Activated B cell treated with CpG ODN at 0.5 μM for 24 hours (primary cell): ENCODE results near the gene SOX5. TPM values are rescaled to one million over a fixed set of nuclear protein-coding genes. Genes with fewer than 3 reads are reported as not detected.

ENCODE experiments used
- ATAC-seq: fragments of 200-7000 bp; cut with Tn5 transposase; one replicate; pipeline ENCODE4 v1.10.0; 2021; ENCODE audit warnings: low read depth, mild to moderate bottlenecking, moderate library complexity
- CTCF ChIA-PET: fragments of 350-600 bp; sonication (Branson Sonifier 250); formaldehyde crosslinking; loops from one replicate; lab custom pipeline; 2021; ENCODE audit warnings: antibody characterized with exemption; lab: Charles Lee
- POLR2A ChIA-PET: fragments of 350-600 bp; sonication (Branson Sonifier 250); formaldehyde crosslinking; loops from one replicate; lab custom pipeline; 2021; ENCODE audit warnings: antibody characterized with exemption; lab: Charles Lee
- DNase-seq: peaks from one replicate; pipeline ENCODE4 v3.0.0; 2022
- H3K27ac Mint-ChIP-seq: one replicate; pipeline ENCODE4 v1.8.0; 2020; ENCODE audit warnings: mixed read lengths
- H3K27me3 Mint-ChIP-seq: one replicate; pipeline ENCODE4 v1.8.0; 2021; ENCODE audit warnings: mixed read lengths
- H3K36me3 Mint-ChIP-seq: one replicate; pipeline ENCODE4 v1.8.0; 2021; ENCODE audit warnings: low read depth, mixed read lengths
- H3K4me1 Mint-ChIP-seq: one replicate; pipeline ENCODE4 v1.8.0; 2021; ENCODE audit warnings: mixed read lengths
- H3K4me3 Mint-ChIP-seq: one replicate; pipeline ENCODE4 v1.8.0; 2020; ENCODE audit warnings: mild to moderate bottlenecking, mixed read lengths
- H3K9me3 Mint-ChIP-seq: one replicate; pipeline ENCODE4 v1.8.0; 2020; ENCODE audit warnings: mixed read lengths
- CTCF ChIP-seq: fragments of 200-600 bp; IDR thresholded peaks from one replicate; pipeline ENCODE4 v1.8.0; 2022; ENCODE audit warnings: antibody characterized with exemption, mild to moderate bottlenecking
- intact Hi-C: fragments of 100-400 bp; cut with micrococcal nuclease; formaldehyde crosslinking; loops from one replicate; pipeline ENCODE4 v1.15.1; 2024
- total RNA-seq: library from RNA; stranded (reverse); gene quantifications from 2 replicates; pipeline ENCODE4 v1.2.3, GENCODE V29; 2022

The SOX5 gene
- total RNA-seq, 1 donor from 2014 or later: 85.5 TPM

DNA sequence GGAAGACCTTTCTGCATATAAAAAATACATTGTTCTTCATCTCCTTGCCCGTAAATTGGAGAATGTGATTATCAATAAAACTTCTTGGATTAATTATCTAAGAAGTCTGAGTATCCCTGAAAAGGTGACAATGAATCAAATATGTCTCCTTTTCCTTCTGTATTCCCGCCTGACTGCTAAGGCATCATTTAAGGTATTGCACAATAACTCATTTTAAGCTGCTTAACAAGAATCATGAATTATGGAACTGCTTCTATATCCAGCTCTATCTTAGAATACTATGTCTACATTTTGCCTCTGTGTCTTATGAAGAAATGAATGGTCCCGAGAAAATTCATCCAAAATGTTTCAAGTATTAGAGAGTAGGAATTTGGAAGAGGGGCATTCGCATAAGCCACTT is 294.4 kb downstream of the SOX5 start:
- Mint-ChIP-seq H3K4me1 (no peaks in the 10 kb centered on the region), H3K27ac (no peak overlapping the region), H3K36me3 (no peaks in the 10 kb centered on the region), H3K9me3 (no peaks in the 10 kb centered on the region), H3K27me3 (no peaks in the 10 kb centered on the region), H3K4me3 (no peak overlapping the region)
- ATAC-seq (no peak), DNase-seq (no peak)
- intact Hi-C loops: no loop called here
- POLR2A ChIA-PET: no interaction called here
- TF ChIP-seq CTCF: no peak
- CTCF ChIA-PET: no interaction called here

GRCh38 chr12:23648546-23648945 is 300.9 kb downstream of the SOX5 start:
- POLR2A ChIA-PET: no interaction called here

DNA sequence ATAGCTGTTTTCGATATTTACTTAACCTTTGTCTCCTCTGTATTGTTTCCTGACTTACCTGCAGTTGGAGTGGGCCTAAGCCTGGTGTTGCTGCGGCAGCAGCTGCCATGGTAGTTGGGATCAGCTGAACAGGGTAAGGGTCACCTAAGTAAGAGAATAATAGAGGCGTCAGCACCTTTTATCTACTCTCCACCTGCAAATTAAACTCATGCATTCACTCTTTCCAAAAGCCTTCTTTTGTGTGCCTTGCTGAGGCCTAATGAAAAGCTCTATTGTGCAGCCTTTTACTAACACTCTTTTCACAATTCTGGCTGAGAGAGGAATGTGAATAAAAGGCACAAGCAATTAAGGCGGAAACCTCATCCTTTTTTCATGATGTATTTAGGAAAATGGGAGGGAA is 308.7 kb downstream of the SOX5 start:
- Mint-ChIP-seq H3K27ac (no peak overlapping the region), H3K9me3 (peaks cover 2% of the 10 kb centered on the region), H3K36me3 (no peaks in the 10 kb centered on the region), H3K4me1 (no peaks in the 10 kb centered on the region), H3K4me3 (no peak overlapping the region), H3K27me3 (no peaks in the 10 kb centered on the region)
- TF ChIP-seq CTCF: no peak
- DNase-seq: no peak
- ChIA-PET POLR2A (no interaction called here), CTCF (no interaction called here)
- no peak for ATAC-seq
- intact Hi-C loops: no loop called here

More at GRCh38 chr12:23648546-23648945, 300.9 kb downstream of the SOX5 start:
- intact Hi-C loops: no loop called here
- H3K4me1 Mint-ChIP-seq: no peaks in the 10 kb centered on the region
- ATAC-seq (no peak), DNase-seq (no peak)
- peaks cover 2% of the 10 kb centered on the region for H3K36me3 Mint-ChIP-seq
- no peak overlapping the region for H3K4me3 Mint-ChIP-seq
- H3K9me3 Mint-ChIP-seq: no peaks in the 10 kb centered on the region
- no peaks in the 10 kb centered on the region for H3K27me3 Mint-ChIP-seq
- H3K27ac Mint-ChIP-seq: no peak overlapping the region
- no peak for TF ChIP-seq CTCF
- CTCF ChIA-PET: no interaction called here

DNA sequence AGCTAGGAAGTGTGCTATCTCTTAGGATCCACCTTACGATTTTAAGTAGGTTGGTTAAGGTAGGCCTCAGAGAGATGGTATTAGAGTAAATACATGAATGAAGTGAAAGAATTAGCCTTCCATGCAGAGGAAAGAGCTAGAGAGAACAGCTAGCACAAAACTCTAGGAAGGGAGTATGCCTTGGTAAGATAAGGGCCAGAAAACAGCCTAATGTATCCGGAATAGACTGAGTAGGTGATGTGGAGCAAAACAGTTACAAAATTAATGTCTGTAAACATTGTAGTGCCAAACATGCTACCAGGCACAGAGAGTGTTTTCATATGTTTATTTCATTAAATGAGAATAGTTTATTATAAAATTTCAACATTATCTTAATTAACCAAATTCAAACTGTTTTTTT is 315.1 kb downstream of the SOX5 start:
- CTCF ChIA-PET: no interaction called here
- no peak for DNase-seq
- H3K9me3 Mint-ChIP-seq: no peaks in the 10 kb centered on the region
- no peaks in the 10 kb centered on the region for H3K27me3 Mint-ChIP-seq
- POLR2A ChIA-PET: no interaction called here
- ATAC-seq: no peak
- intact Hi-C loops: no loop called here
- H3K36me3 Mint-ChIP-seq: no peaks in the 10 kb centered on the region
- H3K27ac Mint-ChIP-seq: no peak overlapping the region
- H3K4me1 Mint-ChIP-seq: no peaks in the 10 kb centered on the region
- H3K4me3 Mint-ChIP-seq: no peak overlapping the region
- no peak for TF ChIP-seq CTCF

DNA sequence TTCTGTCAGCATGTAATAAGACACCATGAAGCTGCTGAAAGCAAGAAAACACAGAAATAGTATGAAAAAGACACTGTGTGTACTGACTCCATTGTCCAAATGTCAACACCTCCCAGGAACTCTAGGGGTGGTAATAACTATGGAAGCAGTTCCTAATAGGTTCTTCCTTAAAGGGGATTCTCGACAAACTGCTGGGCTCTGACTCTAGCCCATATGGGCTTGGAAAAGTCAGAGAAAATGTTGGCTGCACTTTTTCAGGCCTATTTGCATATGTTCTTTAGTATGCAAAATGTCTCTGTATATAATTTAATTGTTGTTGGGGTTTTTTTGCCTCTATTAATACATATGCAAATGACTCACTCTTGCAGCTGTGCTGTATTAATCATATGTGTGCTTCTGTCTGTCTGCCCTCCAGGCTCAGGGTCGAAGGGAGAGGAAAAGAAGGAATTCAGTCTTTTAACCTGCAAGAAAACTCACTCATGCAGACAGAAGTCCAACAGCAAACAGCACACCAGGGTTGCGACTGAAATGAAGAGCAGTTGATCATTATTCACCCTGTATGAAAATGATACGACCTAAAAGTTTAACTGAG is 317.6 kb downstream of the SOX5 start:
- Mint-ChIP-seq H3K27me3 (no peaks in the 10 kb centered on the region), H3K4me1 (no peaks in the 10 kb centered on the region), H3K27ac (no peak overlapping the region), H3K4me3 (no peak overlapping the region), H3K36me3 (no peaks in the 10 kb centered on the region), H3K9me3 (no peaks in the 10 kb centered on the region)
- CTCF ChIA-PET: no interaction called here
- DNase-seq: no peak
- no peak for TF ChIP-seq CTCF
- intact Hi-C loops: no loop called here
- POLR2A ChIA-PET: no interaction called here
- no peak for ATAC-seq
